Right kidney (tissue), 9 donors: ENCODE results near the gene SUCO.
A peak's percentile ranks its signal among the peaks of the same experiment; 100 is the strongest.
"Not testable (repeated sequence)": the region's sequence is repeated elsewhere in the genome, so short reads cannot be mapped to it uniquely, and the experiment has no call there.

Experiments used
- DNase-seq: peaks from one replicate; pipeline ENCODE4 v3.0.0-alpha.2; 2016
- long read RNA-seq, 8 donors: transcript quantifications; one replicate each; lab custom pipeline, GENCODE V29; 2026

Gene SUCO, protein sequence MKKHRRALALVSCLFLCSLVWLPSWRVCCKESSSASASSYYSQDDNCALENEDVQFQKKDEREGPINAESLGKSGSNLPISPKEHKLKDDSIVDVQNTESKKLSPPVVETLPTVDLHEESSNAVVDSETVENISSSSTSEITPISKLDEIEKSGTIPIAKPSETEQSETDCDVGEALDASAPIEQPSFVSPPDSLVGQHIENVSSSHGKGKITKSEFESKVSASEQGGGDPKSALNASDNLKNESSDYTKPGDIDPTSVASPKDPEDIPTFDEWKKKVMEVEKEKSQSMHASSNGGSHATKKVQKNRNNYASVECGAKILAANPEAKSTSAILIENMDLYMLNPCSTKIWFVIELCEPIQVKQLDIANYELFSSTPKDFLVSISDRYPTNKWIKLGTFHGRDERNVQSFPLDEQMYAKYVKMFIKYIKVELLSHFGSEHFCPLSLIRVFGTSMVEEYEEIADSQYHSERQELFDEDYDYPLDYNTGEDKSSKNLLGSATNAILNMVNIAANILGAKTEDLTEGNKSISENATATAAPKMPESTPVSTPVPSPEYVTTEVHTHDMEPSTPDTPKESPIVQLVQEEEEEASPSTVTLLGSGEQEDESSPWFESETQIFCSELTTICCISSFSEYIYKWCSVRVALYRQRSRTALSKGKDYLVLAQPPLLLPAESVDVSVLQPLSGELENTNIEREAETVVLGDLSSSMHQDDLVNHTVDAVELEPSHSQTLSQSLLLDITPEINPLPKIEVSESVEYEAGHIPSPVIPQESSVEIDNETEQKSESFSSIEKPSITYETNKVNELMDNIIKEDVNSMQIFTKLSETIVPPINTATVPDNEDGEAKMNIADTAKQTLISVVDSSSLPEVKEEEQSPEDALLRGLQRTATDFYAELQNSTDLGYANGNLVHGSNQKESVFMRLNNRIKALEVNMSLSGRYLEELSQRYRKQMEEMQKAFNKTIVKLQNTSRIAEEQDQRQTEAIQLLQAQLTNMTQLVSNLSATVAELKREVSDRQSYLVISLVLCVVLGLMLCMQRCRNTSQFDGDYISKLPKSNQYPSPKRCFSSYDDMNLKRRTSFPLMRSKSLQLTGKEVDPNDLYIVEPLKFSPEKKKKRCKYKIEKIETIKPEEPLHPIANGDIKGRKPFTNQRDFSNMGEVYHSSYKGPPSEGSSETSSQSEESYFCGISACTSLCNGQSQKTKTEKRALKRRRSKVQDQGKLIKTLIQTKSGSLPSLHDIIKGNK (N-terminal part only)
- long read RNA-seq, donor 1, partial matches to known transcripts: 0 of 1 reads
- long read RNA-seq, donor 1, other reads (novel, unspliced or antisense): 0 of 1 reads
- long read RNA-seq, donor 2, partial matches to known transcripts: 6 of 6 reads
- long read RNA-seq, donor 2, other reads (novel, unspliced or antisense): 0 of 6 reads
- long read RNA-seq, donor 3, partial matches to known transcripts: 0 of 1 reads
- long read RNA-seq, donor 3, other reads (novel, unspliced or antisense): 0 of 1 reads
- long read RNA-seq, donor 4, partial matches to known transcripts: 10 of 14 reads
- long read RNA-seq, donor 4, other reads (novel, unspliced or antisense): 0 of 14 reads
- long read RNA-seq, donor 5, partial matches to known transcripts: 0 of 1 reads
- long read RNA-seq, donor 5, other reads (novel, unspliced or antisense): 0 of 1 reads
- long read RNA-seq, donor 6, partial matches to known transcripts: 0 of 2 reads
- long read RNA-seq, donor 6, other reads (novel, unspliced or antisense): 0 of 2 reads
- long read RNA-seq, donor 7, partial matches to known transcripts: 0 of 5 reads
- long read RNA-seq, donor 7, other reads (novel, unspliced or antisense): 0 of 5 reads
- long read RNA-seq, donor 8, partial matches to known transcripts: 0 of 2 reads
- long read RNA-seq, donor 8, other reads (novel, unspliced or antisense): 0 of 2 reads

- peak; percentile 98 for DNase-seq
Measured at GRCh38 chr1:172532700-172533512, at the start of gene SUCO. SUCO (plus strand) TSS chr1:172533150; CDS start chr1:172533436, 286 bp downstream.

- no peak for DNase-seq
Measured at GRCh38 chr1:172483448-172483847, 49.5 kb upstream of the SUCO start.

DNA sequence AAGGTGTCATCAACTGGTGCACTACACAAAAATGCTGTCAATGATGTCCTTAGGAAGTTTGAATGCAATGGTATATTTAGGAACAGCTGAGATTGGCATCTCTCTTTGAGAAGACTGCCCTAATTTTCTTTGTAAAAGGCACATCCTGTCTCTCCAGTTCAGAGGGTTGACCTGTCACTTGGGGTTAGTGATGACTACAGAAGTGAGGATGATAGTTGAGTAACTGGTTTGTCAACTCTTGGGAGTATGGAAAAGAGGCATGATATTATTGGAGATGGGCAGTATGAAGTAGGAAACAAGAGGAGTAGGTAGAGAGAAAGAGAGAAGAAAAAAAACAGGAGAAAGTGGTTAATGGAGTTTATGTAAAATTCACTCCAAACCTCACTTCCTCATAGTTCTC is 48.7 kb upstream of the SUCO start:
- no peak for DNase-seq

GRCh38 chr1:172485626-172486025 is 47.3 kb upstream of the SUCO start:
- DNase-seq: no peak

GRCh38 chr1:172486805-172487454 is 46.0 kb upstream of the SUCO start:
- DNase-seq: no peak

DNA sequence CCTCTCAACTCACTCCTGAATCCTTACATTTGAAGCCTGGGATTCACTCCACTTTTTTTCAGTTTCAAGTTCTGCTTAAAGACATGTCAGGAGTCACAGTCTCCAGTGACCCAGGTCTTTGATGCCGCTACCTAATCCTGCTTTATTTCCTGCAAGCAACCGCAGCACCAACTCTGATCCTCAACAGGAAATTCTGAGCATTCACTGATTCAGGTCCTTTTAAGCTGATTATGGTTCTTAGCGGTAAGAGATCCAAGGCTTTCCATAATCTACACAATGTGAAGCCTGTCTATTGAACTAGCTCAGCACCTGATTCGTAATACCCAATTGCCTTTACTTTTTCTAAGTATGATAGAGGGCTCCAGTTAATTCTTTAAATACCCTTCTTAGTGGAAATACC is 45.4 kb upstream of the SUCO start:
- DNase-seq: no peak

DNA sequence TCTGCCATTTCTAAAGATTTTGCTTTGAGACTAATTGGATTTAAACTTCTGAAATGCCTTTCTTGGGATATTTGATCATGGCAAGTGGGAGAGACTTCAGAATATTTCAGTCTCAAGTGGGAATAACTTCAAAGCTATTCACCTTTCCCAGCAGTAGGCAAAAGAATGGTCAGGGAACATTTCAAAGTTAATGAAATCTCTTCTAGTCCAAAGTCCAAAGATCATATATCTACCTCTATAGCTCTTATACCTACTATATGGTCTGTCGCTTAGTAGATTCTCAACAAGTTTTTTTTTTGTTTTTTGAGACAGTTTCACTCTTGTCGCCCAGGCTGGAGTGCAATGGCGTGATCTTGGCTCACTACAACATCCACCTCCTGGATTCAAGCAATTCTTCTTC is 44.6 kb upstream of the SUCO start:
- DNase-seq: no peak

GRCh38 chr1:172489847-172490246 is 43.1 kb upstream of the SUCO start:
- no peak for DNase-seq

- DNase-seq: no peak
Measured at GRCh38 chr1:172492421-172492820, 40.5 kb upstream of the SUCO start.

GRCh38 chr1:172494166-172494565 is 38.8 kb upstream of the SUCO start:
- no peak for DNase-seq

DNA sequence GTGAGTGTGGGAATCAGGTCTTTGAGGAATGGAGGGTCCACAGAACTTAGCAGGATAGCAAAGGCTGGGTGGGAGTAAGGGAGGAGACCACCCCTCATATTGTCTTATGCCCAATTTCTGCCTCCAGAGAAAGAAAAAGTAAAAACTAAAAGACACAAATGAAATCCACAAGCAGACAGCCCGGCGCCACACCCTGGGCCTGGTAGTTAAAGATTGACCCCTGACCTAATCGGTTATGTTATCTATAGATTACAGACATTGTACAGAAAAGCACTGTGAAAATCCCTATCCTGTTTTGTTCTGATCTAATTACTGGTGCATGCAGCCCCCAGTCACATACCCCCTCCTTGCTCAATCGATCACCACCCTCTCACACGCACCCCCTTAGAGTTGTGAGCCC is 36.8 kb upstream of the SUCO start:
- not testable (repeated sequence) for DNase-seq

- no peak for DNase-seq
Measured at GRCh38 chr1:172496678-172497077, 36.3 kb upstream of the SUCO start.

- peak; percentile 57 for DNase-seq
Measured at GRCh38 chr1:172497230-172497629, 35.7 kb upstream of the SUCO start.

GRCh38 chr1:172498857-172499256 is 34.1 kb upstream of the SUCO start:
- DNase-seq: no peak

DNA sequence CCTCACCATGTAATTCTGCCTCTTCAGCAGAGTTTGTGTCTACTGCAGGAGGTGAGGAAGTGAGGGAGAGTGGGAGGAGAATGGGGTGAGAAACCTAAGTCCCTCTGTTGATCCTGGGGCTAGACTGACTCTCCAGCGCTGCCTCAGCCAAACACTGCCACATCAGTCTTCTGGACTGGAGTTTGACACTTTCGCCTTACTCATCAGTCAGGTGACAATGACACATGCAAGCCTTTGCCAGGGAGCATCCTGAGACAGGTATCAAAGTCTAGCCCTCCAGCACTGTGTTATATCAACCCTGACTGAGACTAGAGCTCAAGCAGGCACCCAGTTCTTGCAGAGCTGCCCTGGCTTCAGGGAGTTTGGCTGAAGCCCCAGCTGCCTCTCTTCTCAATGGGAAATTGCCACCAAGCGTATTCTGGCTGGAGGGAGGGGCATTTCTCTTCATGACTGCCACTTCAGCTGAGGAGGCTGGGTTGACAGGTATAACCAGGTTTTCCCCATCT is 33.3 kb upstream of the SUCO start:
- DNase-seq: no peak

- no peak for DNase-seq
Measured at GRCh38 chr1:172500207-172500606, 32.7 kb upstream of the SUCO start.

- no peak for DNase-seq
Measured at GRCh38 chr1:172507741-172508140, 25.2 kb upstream of the SUCO start.

DNA sequence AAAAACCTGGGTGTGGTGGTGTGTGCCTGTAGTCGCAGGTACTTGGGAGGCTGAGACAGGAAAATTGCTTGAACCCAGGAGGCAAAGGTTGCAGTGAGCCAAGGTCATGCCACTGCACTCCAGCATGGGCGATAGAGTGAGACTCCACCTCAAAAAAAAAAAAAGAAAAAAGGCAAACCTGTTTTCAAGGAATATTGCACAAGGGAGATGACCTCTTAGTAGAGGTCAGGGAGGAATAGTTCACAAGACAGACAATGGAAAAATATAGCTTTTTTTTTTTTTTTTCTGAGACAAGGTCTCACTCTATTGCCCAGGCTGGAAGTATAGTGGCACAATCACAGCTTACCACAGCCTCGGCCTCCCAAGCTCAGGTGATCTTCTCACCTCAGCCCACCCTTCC is 22.5 kb upstream of the SUCO start:
- DNase-seq: no peak

GRCh38 chr1:172512591-172512990 is 20.4 kb upstream of the SUCO start:
- DNase-seq: no peak

DNA sequence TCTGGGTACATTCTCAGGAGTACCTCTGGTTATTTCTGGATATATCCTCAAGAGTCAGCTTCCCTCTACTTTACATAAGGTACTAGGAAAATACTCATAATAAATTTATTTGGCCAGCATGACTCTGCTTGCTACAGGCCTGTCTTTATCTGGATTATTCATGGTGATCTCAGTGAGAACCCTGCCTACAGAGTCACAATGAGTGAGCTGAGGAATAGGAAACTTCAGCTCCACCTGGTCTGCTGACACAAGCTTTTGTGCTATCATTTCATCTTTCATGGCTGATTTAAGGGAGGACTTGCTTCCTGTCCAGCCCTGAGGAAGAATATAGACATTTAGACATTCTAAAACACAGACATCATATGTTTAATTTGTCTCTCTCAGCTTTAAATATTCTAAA is 19.5 kb upstream of the SUCO start:
- no peak for DNase-seq
